HG02981 (cell line): ENCODE results near the gene BCL11B.

Source experiments
- ATAC-seq: cut with Tn5 transposase; IDR thresholded peaks from one replicate; pipeline ENCODE4 v1.9.1; 2021; ENCODE audit warnings: mild to moderate bottlenecking, moderate library complexity; ENCODE audit not compliant: unreplicated experiment

The BCL11B gene

DNA sequence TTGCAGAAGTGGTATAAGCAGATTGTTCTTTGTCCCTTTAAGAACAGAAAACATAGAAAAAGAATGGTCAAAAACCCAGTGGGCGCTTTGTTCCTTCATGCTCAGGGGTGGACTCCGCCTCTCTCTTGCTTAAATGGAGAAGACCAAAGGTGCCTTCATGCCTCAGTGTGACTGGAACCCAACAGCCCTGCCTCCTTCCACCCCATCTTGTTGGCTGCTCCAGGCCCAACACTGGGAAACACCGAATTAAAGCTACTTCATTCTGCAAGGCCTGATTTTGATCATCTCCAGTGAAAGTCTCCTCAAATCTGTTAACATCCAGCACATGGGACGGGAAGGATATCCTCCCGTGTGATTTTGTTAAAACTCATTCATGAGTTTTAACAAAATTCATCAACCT lies 103.7 kb downstream of the BCL11B start:
- ATAC-seq, result no peak

- no peak for ATAC-seq
Measured at GRCh38 chr14:99166506-99166905, 105.5 kb downstream of the BCL11B start.

- ATAC-seq, result no peak
Measured at GRCh38 chr14:99164712-99165111, 107.3 kb downstream of the BCL11B start.

GRCh38 chr14:99163446-99163845 lies 108.6 kb downstream of the BCL11B start:
- no peak for ATAC-seq

DNA sequence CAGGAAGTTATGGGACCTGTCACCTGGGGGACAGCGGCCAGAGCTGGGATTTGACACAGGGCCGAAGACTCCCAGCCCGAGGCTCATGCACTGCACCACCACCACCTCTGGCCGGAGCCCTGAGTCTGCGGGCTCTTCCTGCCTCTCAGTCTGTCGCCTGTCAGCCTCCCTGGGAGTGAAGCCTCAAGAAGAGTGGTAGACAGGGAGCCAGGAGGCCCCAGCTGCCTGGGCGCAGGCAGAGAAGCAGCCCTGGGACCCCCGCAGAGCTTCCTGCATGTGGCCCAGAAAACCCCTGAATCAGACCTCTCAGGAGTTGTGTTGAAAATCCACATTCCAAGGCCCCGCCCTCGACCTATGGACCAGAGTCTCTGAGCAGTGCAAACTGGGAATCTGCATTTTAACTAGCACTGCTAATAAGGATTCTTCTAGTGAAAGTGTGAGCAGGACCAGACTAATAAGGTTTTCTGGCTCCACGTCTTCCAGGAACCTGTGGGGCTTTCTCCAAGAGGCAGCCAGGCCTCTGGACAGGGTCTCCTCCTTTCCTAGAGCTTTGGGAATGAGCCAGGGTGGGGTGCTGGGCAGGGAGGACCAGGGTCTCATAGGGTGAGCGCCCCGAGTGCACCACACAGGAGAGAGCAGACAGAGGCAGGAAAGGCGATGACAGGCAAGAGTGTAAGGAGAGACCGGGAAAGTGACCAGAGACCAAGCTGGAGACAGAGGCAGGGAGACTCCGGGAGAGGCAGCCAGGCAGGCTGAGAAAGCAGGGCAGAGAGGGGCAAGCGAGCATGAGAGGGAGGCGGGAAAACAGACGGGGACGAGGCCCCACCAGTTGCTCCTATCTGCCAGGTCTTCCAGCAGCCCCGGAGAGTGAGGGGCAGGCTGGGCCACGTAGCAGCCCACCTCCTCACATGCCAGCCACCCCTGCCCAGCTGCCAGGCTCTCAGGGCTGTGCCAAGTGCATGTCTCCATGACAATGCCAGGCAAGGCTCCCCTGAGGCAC lies 112.4 kb downstream of the BCL11B start:
- ATAC-seq, result no peak

- no peak for ATAC-seq
Measured at GRCh38 chr14:99158646-99159165, 113.3 kb downstream of the BCL11B start.

DNA sequence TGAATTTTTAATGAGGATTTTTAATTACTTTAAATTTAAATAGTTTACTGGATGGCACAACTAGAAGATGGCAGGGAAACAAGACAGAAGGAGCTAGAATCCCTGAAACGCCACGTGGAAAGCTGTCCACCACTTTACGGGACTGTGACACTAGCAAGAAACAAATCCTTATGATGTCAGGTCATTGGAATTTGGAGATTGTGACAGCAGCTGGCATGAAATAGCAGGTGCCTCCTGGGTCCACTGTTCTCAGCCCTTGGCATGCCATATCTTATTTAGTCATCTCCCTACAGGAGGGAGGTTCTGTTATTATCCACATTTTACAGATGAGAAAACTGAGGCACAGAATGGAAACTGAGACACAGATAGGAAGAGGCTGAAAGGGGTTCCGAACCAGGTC lies 113.8 kb downstream of the BCL11B start:
- no peak for ATAC-seq

DNA sequence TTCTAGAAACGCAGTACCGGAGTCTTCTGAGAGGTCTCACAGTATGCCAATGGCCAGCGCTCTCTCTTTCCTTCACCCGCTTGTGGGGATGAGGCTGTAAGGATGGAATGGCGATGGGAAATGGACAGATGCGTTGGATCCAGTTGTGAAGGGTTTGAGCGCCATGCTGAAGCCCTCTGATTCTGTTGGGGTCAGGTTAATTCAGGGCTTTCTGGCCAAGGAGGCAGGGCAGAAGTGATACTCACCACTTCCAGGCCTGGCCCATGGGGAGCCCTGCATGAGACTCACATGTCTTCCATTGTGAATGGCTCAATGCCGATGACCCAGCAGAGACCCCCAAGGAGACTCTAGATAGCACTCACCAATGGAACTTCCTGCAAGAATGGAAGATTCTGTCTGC lies 114.3 kb downstream of the BCL11B start:
- no peak for ATAC-seq

GRCh38 chr14:99157246-99157645 lies 114.8 kb downstream of the BCL11B start:
- no peak for ATAC-seq

DNA sequence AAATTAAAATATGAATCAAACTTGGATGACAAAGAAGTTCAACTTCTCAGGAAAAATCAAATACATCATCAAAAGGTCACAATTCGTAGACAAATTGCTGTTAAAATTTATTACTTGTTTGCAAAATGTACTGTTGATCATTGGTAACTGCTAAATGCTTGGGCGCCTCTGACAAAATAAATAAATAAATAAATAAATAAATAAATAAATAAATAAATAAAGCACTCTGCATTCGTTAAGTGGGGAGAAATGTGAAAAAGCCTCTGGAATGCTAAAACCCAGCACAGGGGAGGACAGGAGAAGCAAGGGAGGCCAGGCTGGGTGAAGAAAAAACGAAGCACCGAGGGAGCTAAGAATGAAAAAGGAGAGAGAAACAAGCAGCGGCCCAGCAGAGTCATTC lies 115.2 kb downstream of the BCL11B start:
- ATAC-seq, result no peak

- no peak for ATAC-seq
Measured at GRCh38 chr14:99156090-99156425, 115.9 kb downstream of the BCL11B start.

GRCh38 chr14:99155173-99156089 lies 116.6 kb downstream of the BCL11B start:
- no peak for ATAC-seq

DNA sequence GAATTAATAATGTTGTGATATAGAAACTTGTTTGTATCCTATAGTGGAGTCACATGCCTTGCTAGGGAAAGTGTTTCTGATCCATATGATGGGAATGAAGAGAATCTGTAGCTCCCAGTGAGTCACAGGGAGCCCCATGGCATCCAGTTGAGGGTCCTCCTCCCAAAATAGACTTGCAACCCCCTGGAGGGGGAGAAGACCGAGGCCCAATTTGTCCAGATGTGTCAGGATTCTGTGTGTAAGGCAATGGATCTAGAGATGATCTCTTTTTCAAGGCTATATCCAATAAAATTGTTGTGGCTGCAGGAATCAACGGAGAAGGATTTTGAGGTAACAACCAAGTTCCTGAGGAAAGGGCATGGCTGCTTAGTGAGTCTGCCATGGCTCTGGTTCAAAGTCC lies 121.8 kb downstream of the BCL11B start:
- no peak for ATAC-seq

DNA sequence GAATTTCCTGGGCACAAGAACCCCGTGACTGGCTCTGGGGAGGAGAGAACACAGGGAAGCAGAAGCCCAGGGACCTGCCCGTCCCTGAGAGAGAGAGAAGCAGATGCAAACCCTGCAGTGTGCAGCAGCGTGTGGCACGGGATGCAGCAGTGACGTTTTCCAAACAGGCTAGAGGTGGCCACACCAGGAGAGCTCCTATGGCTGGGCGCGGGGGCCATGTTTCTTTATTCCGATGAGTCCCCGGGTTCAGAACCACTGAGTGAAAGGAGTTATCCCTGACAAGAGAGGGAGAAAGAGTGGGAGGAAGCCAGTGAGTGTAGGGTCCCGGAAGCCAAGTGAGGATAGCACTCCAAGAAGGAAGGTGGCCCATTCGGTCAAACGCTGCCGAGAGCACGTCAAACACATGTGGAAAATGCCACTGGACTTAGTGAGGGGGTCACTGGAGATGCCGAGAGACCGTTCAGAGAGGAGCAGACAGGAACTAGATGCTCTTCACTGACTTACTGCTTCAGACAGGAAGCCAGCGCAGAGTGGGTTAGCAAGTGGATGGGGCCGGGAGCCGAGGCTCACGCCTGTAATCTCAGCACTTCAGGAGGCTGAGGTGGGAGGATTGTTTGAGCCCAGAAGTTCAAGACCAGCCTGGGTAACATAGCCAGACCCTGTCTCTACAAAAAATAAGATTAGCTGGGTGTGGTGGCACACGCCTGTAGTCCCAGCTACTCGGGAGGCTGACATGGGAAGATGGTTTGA lies 123.0 kb downstream of the BCL11B start:
- no peak for ATAC-seq

- no peak for ATAC-seq
Measured at GRCh38 chr14:99148131-99148530, 123.9 kb downstream of the BCL11B start.

DNA sequence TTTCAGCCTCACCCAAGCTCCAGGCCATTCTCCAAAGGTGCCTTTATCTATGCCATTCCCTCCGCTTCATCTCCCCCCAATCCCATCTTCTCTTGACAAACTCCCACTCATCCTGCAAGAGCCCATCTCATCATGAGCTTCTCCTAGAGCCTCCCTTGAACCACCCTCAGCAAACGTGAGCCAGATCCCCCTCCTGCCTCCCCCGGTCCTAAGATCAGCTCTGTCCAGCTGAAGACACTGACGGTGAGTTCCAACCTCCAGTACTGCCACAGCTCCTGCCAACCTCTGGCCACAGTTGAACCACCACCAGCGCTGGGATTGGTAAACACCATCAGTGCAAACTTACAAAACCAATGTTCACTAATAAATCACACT lies 124.6 kb downstream of the BCL11B start:
- no peak for ATAC-seq

- ATAC-seq, result no peak
Measured at GRCh38 chr14:99146616-99147365, 125.2 kb downstream of the BCL11B start.

- ATAC-seq, result no peak
Measured at GRCh38 chr14:99145307-99145706, 126.7 kb downstream of the BCL11B start.

- no peak for ATAC-seq
Measured at GRCh38 chr14:99143793-99144192, 128.2 kb downstream of the BCL11B start.

DNA sequence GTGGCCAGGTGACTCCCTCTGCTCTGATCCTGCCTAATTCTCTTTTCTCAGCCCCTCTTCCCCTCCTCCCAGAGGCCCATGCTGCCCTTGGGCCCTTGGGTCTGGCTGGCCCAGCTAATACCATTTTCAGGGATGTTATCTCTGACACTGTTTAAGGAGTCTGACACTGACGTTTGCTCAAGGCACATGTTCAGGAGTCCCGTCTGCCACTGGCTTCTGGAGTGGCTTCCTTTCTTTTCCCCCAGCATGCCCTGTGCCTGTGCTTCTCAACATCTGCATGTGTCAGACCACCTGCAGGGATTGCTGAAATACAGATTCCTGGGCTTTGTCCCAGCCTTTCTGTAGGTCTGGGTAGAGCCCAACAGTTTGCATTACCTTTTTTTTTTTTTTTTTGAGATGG lies 128.9 kb downstream of the BCL11B start:
- no peak for ATAC-seq
